ENCODE measurements around the gene DNAJB1. TPM values are rescaled to one million over a fixed set of nuclear protein-coding genes. Genes with fewer than 3 reads are reported as not detected.

Gene DNAJB1
- total and polyA plus RNA-seq, 2 experiments from 2014 or later: 43.2 to 53.3 TPM

- TF ChIP-seq STAT1 (IDR thresholded peaks at IDR 0.05; ENCODE audit: unreplicated experiment) (no peak), CTCF (conservative IDR thresholded peaks at IDR 0.05; ENCODE audit: low read depth in 2 of 2) (no peak), EZH2 (IDR thresholded peaks at IDR 0.05; ENCODE audit: low read depth, unreplicated experiment) (no peak), POLR2AphosphoS5 (IDR thresholded peaks at IDR 0.05; ENCODE audit: low read depth) (no peak), ZNF114 (CRISPR knock-in tag; IDR thresholded peaks at IDR 0.05) (no peak), EZH2phosphoT487 (IDR thresholded peaks at IDR 0.05; ENCODE audit: unreplicated experiment) (no peak), CREB1 (CRISPR knock-in tag; IDR thresholded peaks at IDR 0.05; ENCODE audit: low read depth) (no peak), NANOG (IDR thresholded peaks at IDR 0.05; ENCODE audit: borderline replicate concordance) (no peak), JUNB (IDR thresholded peaks at IDR 0.05; ENCODE audit: unreplicated experiment) (no peak)
- TF ChIP-seq, protein P1, sequence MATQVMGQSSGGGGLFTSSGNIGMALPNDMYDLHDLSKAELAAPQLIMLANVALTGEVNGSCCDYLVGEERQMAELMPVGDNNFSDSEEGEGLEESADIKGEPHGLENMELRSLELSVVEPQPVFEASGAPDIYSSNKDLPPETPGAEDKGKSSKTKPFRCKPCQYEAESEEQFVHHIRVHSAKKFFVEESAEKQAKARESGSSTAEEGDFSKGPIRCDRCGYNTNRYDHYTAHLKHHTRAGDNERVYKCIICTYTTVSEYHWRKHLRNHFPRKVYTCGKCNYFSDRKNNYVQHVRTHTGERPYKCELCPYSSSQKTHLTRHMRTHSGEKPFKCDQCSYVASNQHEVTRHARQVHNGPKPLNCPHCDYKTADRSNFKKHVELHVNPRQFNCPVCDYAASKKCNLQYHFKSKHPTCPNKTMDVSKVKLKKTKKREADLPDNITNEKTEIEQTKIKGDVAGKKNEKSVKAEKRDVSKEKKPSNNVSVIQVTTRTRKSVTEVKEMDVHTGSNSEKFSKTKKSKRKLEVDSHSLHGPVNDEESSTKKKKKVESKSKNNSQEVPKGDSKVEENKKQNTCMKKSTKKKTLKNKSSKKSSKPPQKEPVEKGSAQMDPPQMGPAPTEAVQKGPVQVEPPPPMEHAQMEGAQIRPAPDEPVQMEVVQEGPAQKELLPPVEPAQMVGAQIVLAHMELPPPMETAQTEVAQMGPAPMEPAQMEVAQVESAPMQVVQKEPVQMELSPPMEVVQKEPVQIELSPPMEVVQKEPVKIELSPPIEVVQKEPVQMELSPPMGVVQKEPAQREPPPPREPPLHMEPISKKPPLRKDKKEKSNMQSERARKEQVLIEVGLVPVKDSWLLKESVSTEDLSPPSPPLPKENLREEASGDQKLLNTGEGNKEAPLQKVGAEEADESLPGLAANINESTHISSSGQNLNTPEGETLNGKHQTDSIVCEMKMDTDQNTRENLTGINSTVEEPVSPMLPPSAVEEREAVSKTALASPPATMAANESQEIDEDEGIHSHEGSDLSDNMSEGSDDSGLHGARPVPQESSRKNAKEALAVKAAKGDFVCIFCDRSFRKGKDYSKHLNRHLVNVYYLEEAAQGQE (IDR thresholded peaks at IDR 0.05; ENCODE audit: unreplicated experiment): no peak
- TF ChIP-seq, protein P2, sequence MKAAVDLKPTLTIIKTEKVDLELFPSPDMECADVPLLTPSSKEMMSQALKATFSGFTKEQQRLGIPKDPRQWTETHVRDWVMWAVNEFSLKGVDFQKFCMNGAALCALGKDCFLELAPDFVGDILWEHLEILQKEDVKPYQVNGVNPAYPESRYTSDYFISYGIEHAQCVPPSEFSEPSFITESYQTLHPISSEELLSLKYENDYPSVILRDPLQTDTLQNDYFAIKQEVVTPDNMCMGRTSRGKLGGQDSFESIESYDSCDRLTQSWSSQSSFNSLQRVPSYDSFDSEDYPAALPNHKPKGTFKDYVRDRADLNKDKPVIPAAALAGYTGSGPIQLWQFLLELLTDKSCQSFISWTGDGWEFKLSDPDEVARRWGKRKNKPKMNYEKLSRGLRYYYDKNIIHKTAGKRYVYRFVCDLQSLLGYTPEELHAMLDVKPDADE (IDR thresholded peaks at IDR 0.05): no peak
Observed at GRCh38 chr19:14540741-14541525, 22.7 kb upstream of the DNAJB1 start (continued).

All from GM23338 (cell line).